H9 (cell line): ENCODE measurements around the gene ATP6V1B1. TPM values are rescaled to one million over a fixed set of nuclear protein-coding genes. Genes with fewer than 3 reads are reported as not detected.

Source experiments
- DNase-seq: peaks from one replicate; pipeline ENCODE4 v3.0.0-alpha.2; 2017
- H2AFZ ChIP-seq: one replicate; pipeline ENCODE4 v1.6.1; 2013; ENCODE audit warnings: mild to moderate bottlenecking, low read length, control low read depth, moderate library complexity
- H2AK5ac ChIP-seq: 2 replicates; pipeline ENCODE4 v1.6.1; 2013; ENCODE audit warnings: low read length, control low read depth, mixed read lengths; ENCODE audit not compliant: insufficient read length
- H2BK120ac ChIP-seq: one replicate; pipeline ENCODE4 v1.6.1; 2013; ENCODE audit warnings: low read depth, mild to moderate bottlenecking, low read length, control low read depth, inconsistent platforms; ENCODE audit not compliant: poor library complexity, severe bottlenecking
- H2BK12ac ChIP-seq: 2 replicates; pipeline ENCODE4 v1.6.1; 2013; ENCODE audit warnings: low read length, control low read depth, mixed read lengths, low read depth; ENCODE audit not compliant: insufficient read length
- H2BK15ac ChIP-seq: 2 replicates; pipeline ENCODE4 v1.6.1; 2013; ENCODE audit warnings: low read depth, low read length, control low read depth
- H2BK20ac ChIP-seq: one replicate; pipeline ENCODE4 v1.6.1; 2013; ENCODE audit warnings: low read depth, mild to moderate bottlenecking, low read length, control low read depth, inconsistent platforms; ENCODE audit not compliant: poor library complexity, severe bottlenecking
- H2BK5ac ChIP-seq: 2 replicates; pipeline ENCODE4 v1.6.1; 2013; ENCODE audit warnings: low read length, control low read depth, mixed read lengths; ENCODE audit not compliant: insufficient read length
- H3K14ac ChIP-seq: 2 replicates; pipeline ENCODE4 v1.6.1; 2013; ENCODE audit warnings: low read length, control low read depth; ENCODE audit not compliant: insufficient read depth
- H3K18ac ChIP-seq: 2 replicates; pipeline ENCODE4 v1.6.1; 2013; ENCODE audit warnings: low read depth, mild to moderate bottlenecking, mixed read lengths, low read length, control low read depth; ENCODE audit not compliant: insufficient read length
- H3K23ac ChIP-seq: 2 replicates; pipeline ENCODE4 v1.6.1; 2013; ENCODE audit warnings: low read length, control low read depth, mixed read lengths, low read depth; ENCODE audit not compliant: insufficient read length
- H3K23me2 ChIP-seq: 2 replicates; pipeline ENCODE4 v1.6.1; 2013; ENCODE audit warnings: low read depth, mild to moderate bottlenecking, mixed read lengths, low read length, control low read depth; ENCODE audit not compliant: insufficient read length, poor library complexity, severe bottlenecking
- H3K27ac ChIP-seq: 2 replicates; pipeline ENCODE4 v1.5.1; 2013; ENCODE audit warnings: low read length, control low read depth, mixed read lengths, low read depth; ENCODE audit not compliant: insufficient read length
- H3K27me3 ChIP-seq: 2 replicates; pipeline ENCODE4 v1.6.1; 2013; ENCODE audit warnings: low read length, control low read depth, inconsistent platforms; ENCODE audit not compliant: insufficient read depth
- H3K4ac ChIP-seq: 2 replicates; pipeline ENCODE4 v1.6.1; 2013; ENCODE audit warnings: low read depth, mild to moderate bottlenecking, control low read depth, inconsistent platforms, low read length, moderate library complexity
- H3K4me1 ChIP-seq: 2 replicates; pipeline ENCODE4 v1.6.1; 2013; ENCODE audit warnings: low read length, control low read depth, inconsistent platforms; ENCODE audit not compliant: insufficient read depth
- H3K4me2 ChIP-seq: 2 replicates; pipeline ENCODE4 v1.6.1; 2013; ENCODE audit warnings: low read length, control low read depth, mixed read lengths; ENCODE audit not compliant: insufficient read length, insufficient read depth
- H3K56ac ChIP-seq: 2 replicates; pipeline ENCODE4 v1.6.1; 2013; ENCODE audit warnings: low read depth, mild to moderate bottlenecking, mixed read lengths, low read length, control low read depth; ENCODE audit not compliant: insufficient read length
- H3K79me1 ChIP-seq: 2 replicates; pipeline ENCODE4 v1.6.1; 2013; ENCODE audit warnings: low read depth, mild to moderate bottlenecking, moderate library complexity, low read length, control low read depth, inconsistent platforms; ENCODE audit not compliant: insufficient read depth, poor library complexity, severe bottlenecking
- H3K79me2 ChIP-seq: 2 replicates; pipeline ENCODE4 v1.6.1; 2013; ENCODE audit warnings: low read length, control low read depth, inconsistent platforms; ENCODE audit not compliant: insufficient read depth
- H3K9ac ChIP-seq: 2 replicates; pipeline ENCODE4 v1.6.1; 2013; ENCODE audit warnings: low read length, control low read depth, mixed read lengths; ENCODE audit not compliant: insufficient read length; ENCODE audit errors: extremely low read depth
- H3K9me3 ChIP-seq: one replicate; pipeline ENCODE4 v1.6.1; 2013; ENCODE audit warnings: low read depth, low read length, inconsistent platforms; ENCODE audit not compliant: control insufficient read depth
- H3T11ph ChIP-seq: one replicate; pipeline ENCODE4 v1.6.1; 2013; ENCODE audit warnings: mild to moderate bottlenecking, low read length, control low read depth, inconsistent platforms
- H4K20me1 ChIP-seq: one replicate; pipeline ENCODE4 v1.6.1; 2013; ENCODE audit not compliant: control insufficient read depth, insufficient read length, insufficient read depth
- H4K5ac ChIP-seq: 2 replicates; pipeline ENCODE4 v1.6.1; 2013; ENCODE audit warnings: low read depth, mild to moderate bottlenecking, mixed read lengths, low read length, control low read depth; ENCODE audit not compliant: insufficient read length
- H4K8ac ChIP-seq: replicated peaks from 2 replicates; pipeline ENCODE4 v1.6.1; 2013; ENCODE audit warnings: low read length, control low read depth, mixed read lengths, low read depth; ENCODE audit not compliant: insufficient read length
- H4K91ac ChIP-seq: 2 replicates; pipeline ENCODE4 v1.6.1; 2013; ENCODE audit warnings: low read depth, mild to moderate bottlenecking, moderate library complexity, mixed read lengths, low read length, control low read depth; ENCODE audit not compliant: insufficient read length
- H3K27ac Mint-ChIP-seq, 3 experiments: 2 replicates in 2 of 3; 3 replicates in 1 of 3; pipeline ENCODE4 v1.8.0; 2020 to 2021; ENCODE audit warnings: mixed read lengths in 3 of 3, mild to moderate bottlenecking in 1 of 3, moderate library complexity in 1 of 3
- H3K27me3 Mint-ChIP-seq: 2 replicates; pipeline ENCODE4 v1.8.0; 2021; ENCODE audit warnings: low read depth, mild to moderate bottlenecking, moderate library complexity, mixed read lengths
- H3K36me3 Mint-ChIP-seq, 3 experiments: 2 replicates in 2 of 3; 3 replicates in 1 of 3; pipeline ENCODE4 v1.8.0; 2020 to 2021; ENCODE audit warnings: low read depth in 3 of 3, mixed read lengths in 3 of 3; ENCODE audit not compliant: insufficient read depth in 1 of 3
- H3K4me1 Mint-ChIP-seq, 2 experiments: 2 replicates each; pipeline ENCODE4 v1.8.0; 2020; ENCODE audit warnings: mixed read lengths in 2 of 2
- H3K4me3 Mint-ChIP-seq, 2 experiments: 2 replicates in 1 of 2; 3 replicates in 1 of 2; pipeline ENCODE4 v1.8.0; 2020 to 2021; ENCODE audit warnings: mild to moderate bottlenecking in 2 of 2, mixed read lengths in 2 of 2, moderate library complexity in 1 of 2
- H3K9me3 Mint-ChIP-seq, 2 experiments: 2 replicates in 1 of 2; 3 replicates in 1 of 2; pipeline ENCODE4 v1.8.0; 2020; ENCODE audit warnings: mild to moderate bottlenecking in 2 of 2, mixed read lengths in 2 of 2, moderate library complexity in 1 of 2
- CTCF ChIP-seq: fragments of 200-600 bp; sonication (generic); conservative IDR thresholded peaks from 3 replicates; pipeline ENCODE4 v1.8.0; 2021; ENCODE audit warnings: antibody characterized with exemption, mild to moderate bottlenecking
- WGBS: extraction: QIAGEN DNeasy Blood & Tissue Kit; methylation state at CpG from one replicate; pipeline ENCODE4 v1.1.7; 2013; ENCODE audit warnings: missing lambda C conversion rate, low lambda C conversion rate, mixed read lengths; ENCODE audit not compliant: insufficient read length; ENCODE audit errors: extremely low coverage; 5-methylcytosine and 5-hydroxymethylcytosine counted together
- total RNA-seq: library from RNA; stranded (reverse); gene quantifications from 2 replicates; pipeline ENCODE4 v1.2.1, GENCODE V29; 2021

ATP6V1B1 gene
- total RNA-seq, 1 experiment from 2014 or later = not detected

- no CpG with 5 or more reads among the region's 3 CpGs for WGBS
- Mint-ChIP-seq H3K36me3 (no peaks in the 10 kb centered on the region), H3K4me3 (no peak overlapping the region), H3K27me3 (peaks cover 59% of the 10 kb centered on the region), H3K27ac (no peak overlapping the region), H3K9me3 (no peaks in the 10 kb centered on the region), H3K4me1 (peaks cover 14 to 19% of the 10 kb centered on the region in 2 experiments)
- no peak overlapping the region for H3K4ac ChIP-seq
- H3T11ph ChIP-seq = no peak overlapping the region
- no peak overlapping the region for H2BK5ac ChIP-seq
- H3K79me2 ChIP-seq = no peaks in the 10 kb centered on the region
- H3K79me1 ChIP-seq = no peaks in the 10 kb centered on the region
- H3K18ac ChIP-seq = no peak overlapping the region
- H3K27me3 ChIP-seq = no peaks in the 10 kb centered on the region
- H3K23ac ChIP-seq = no peak overlapping the region
- no peak overlapping the region for H4K91ac ChIP-seq
- H3K4me1 ChIP-seq = no peaks in the 10 kb centered on the region
- H3K4me2 ChIP-seq = no peak overlapping the region
- H3K23me2 ChIP-seq = no peaks in the 10 kb centered on the region
- no peak overlapping the region for H2AK5ac ChIP-seq
- H2BK120ac ChIP-seq = no peak overlapping the region
- H4K20me1 ChIP-seq = no peaks in the 10 kb centered on the region
- TF ChIP-seq CTCF = no peak
- peak; percentile 26 for DNase-seq
- no peak overlapping the region for H2BK15ac ChIP-seq
- H3K56ac ChIP-seq = no peak overlapping the region
- no peak overlapping the region for H3K27ac ChIP-seq
- H4K5ac ChIP-seq = no peak overlapping the region
- no peak overlapping the region for H4K8ac ChIP-seq
- H3K9me3 ChIP-seq = no peaks in the 10 kb centered on the region
- H2BK12ac ChIP-seq = no peak overlapping the region
- no peak overlapping the region for H3K9ac ChIP-seq
- no peak overlapping the region for H2AFZ ChIP-seq
- H2BK20ac ChIP-seq = no peak overlapping the region
- H3K14ac ChIP-seq = no peak overlapping the region
Measured at GRCh38 chr2:70920367-70920715, 15.4 kb upstream of the ATP6V1B1 start.
